ENCODE results near the gene AGA. TPM values are rescaled to one million over a fixed set of nuclear protein-coding genes. Genes with fewer than 3 reads are reported as not detected.

Gene AGA
- total RNA-seq = 58.8 and 69.5 TPM in 2 replicates

GRCh38 chr4:177441803-177442622 is at the start of gene AGA:
AGA (minus strand) TSS chr4:177442437; CDS start chr4:177442375, 62 bp downstream.

Other genes with a start within 250 kb of the AGA start
- 1.3 and 2.0 TPM in 2 replicates for gene NEIL3, start 132.6 kb downstream of the AGA start, total RNA-seq

All from bronchial smooth muscle cell (primary cell).